Sigmoid colon (tissue), 7 donors: Measurements from ENCODE around the gene TMEM179. TPM values are rescaled to one million over a fixed set of nuclear protein-coding genes. Genes with fewer than 3 reads are reported as not detected.

Source experiments
- DNase-seq: peaks from one replicate; pipeline ENCODE4 v3.0.0-alpha.2; 2019
- H3K27ac ChIP-seq, 4 donors: fragments of 200-600 bp; sonication (generic); one replicate each; pipeline ENCODE4 v1.5.1; 2016 to 2019; ENCODE audit warnings: mild to moderate bottlenecking in 1 of 4
- H3K27me3 ChIP-seq, 3 donors: fragments of 200-600 bp; sonication (generic); one replicate each; pipeline ENCODE4 v1.5.1; 2019; ENCODE audit warnings: mild to moderate bottlenecking in 1 of 3
- H3K36me3 ChIP-seq, 4 donors: fragments of 200-600 bp; sonication (generic); one replicate each; pipeline ENCODE4 v1.5.1; 2016 to 2019
- H3K4me1 ChIP-seq, 4 donors: fragments of 200-600 bp; sonication (generic); one replicate each; pipeline ENCODE4 v1.5.1; 2017 to 2019
- H3K4me3 ChIP-seq, 4 donors: fragments of 200-600 bp; sonication (generic); one replicate each; pipeline ENCODE4 v1.5.1; 2017 to 2019; ENCODE audit warnings: mild to moderate bottlenecking in 2 of 4, moderate library complexity in 1 of 4
- H3K9me3 ChIP-seq, 4 donors: fragments of 200-600 bp in 3 of 4; sonication (generic) in 3 of 4; one replicate each; pipeline versions ENCODE4 v1.5.1 to v1.6.1; 2013 to 2019
- EP300 ChIP-seq, 4 donors: sonication (generic); formaldehyde crosslinking; IDR thresholded peaks; one replicate each; pipeline ENCODE4 v1.6.1; 2017; ENCODE audit warnings: antibody characterized with exemption in 4 of 4
- POLR2A ChIP-seq, 2 donors: fragments of 450-650 bp; IDR thresholded peaks; one replicate each; pipeline ENCODE4 v1.6.1; 2016; ENCODE audit warnings: antibody characterized with exemption in 2 of 2, mild to moderate bottlenecking in 2 of 2, moderate library complexity in 2 of 2
- POLR2AphosphoS5 ChIP-seq, 4 donors: sonication (generic); formaldehyde crosslinking; IDR thresholded peaks; one replicate each; pipeline ENCODE4 v1.6.1; 2017; ENCODE audit warnings: antibody characterized with exemption in 4 of 4
- WGBS, 2 donors: extraction: QIAGEN DNeasy Blood & Tissue Kit; methylation state at CpG; one replicate each; pipeline ENCODE4 v1.1.7; 2013; 5-methylcytosine and 5-hydroxymethylcytosine counted together
- intact Hi-C: fragments of 100-400 bp; cut with DNase I; formaldehyde crosslinking; loops from one replicate; pipeline ENCODE4 v1.15.1; 2023
- polyA plus RNA-seq, 3 donors: library from polyadenylated mRNA; stranded (reverse); fragments of 200-250 nt; gene quantifications; one replicate each; pipeline ENCODE4 v1.2.3, GENCODE V29; 2013
- total RNA-seq, 4 donors: library from RNA; depleted of rRNA; stranded (reverse); fragments of >200 nt; gene quantifications; one replicate each; pipeline ENCODE4 v1.1.0, GENCODE V29; 2016
- TF ChIP-seq, protein P1 (sequence below), 4 experiments: fragments of 450-650 bp in 3 of 4; fragments of 200-600 bp in 1 of 4; IDR thresholded peaks; one replicate each; pipeline ENCODE4 v1.5.1; 2016 to 2019; ENCODE audit warnings: antibody characterized with exemption in 4 of 4, mild to moderate bottlenecking in 3 of 4, moderate library complexity in 2 of 4
- donor health status: healthy with polysubstance abuse.
- donor health status: Bipolar disorder and iron deficiency.
- donor health status: healthy.

The TMEM179 gene
- total and polyA plus RNA-seq, 7 donors = 1.4 to 5.4 (median 4.1) TPM; not detected in 2

DNA sequence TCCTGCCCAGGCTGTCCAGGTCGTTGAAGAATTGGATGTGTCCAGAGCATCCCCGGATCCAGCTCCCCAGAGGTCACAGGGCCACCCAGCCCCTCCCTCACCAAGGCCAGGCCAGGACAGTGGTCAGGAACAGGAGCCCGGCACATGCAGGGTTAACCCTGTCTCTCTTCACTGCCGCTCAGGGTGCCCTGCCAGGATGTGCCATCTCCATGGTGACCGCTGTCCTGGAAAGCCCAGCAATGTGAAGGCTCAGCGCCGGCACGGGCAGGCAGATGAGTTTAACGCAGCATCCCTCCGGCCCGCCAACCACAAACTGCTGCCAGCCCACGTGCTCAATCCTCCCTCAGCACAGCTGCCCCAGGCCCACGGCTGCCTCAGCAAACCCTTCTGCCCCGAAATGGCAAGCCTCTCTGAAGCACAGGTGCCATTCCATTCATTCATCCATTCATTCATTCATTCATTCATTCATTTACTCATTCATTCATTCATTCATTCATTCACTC, 4.4 kb downstream of the TMEM179 start:
- H3K27ac ChIP-seq = no peak overlapping the region
- H3K4me3 ChIP-seq = no peak overlapping the region
- H3K4me1 ChIP-seq = peaks cover 0 to 7% (median 7%) of the 10 kb centered on the region in 4 donors
- 29 to 39% methylated on average over 14 of the region's 14 CpGs for WGBS, 2 donors
- peaks cover 4 to 75% (median 43%) of the 10 kb centered on the region in 3 donors for H3K27me3 ChIP-seq
- no peaks in the 10 kb centered on the region for H3K9me3 ChIP-seq
- no peak for TF ChIP-seq EP300 (IDR thresholded peaks at IDR 0.05)
- TF ChIP-seq, protein P1, sequence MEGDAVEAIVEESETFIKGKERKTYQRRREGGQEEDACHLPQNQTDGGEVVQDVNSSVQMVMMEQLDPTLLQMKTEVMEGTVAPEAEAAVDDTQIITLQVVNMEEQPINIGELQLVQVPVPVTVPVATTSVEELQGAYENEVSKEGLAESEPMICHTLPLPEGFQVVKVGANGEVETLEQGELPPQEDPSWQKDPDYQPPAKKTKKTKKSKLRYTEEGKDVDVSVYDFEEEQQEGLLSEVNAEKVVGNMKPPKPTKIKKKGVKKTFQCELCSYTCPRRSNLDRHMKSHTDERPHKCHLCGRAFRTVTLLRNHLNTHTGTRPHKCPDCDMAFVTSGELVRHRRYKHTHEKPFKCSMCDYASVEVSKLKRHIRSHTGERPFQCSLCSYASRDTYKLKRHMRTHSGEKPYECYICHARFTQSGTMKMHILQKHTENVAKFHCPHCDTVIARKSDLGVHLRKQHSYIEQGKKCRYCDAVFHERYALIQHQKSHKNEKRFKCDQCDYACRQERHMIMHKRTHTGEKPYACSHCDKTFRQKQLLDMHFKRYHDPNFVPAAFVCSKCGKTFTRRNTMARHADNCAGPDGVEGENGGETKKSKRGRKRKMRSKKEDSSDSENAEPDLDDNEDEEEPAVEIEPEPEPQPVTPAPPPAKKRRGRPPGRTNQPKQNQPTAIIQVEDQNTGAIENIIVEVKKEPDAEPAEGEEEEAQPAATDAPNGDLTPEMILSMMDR (IDR thresholded peaks at IDR 0.05) = no peak
- no peak for TF ChIP-seq POLR2AphosphoS5 (IDR thresholded peaks at IDR 0.05)
- no peak for TF ChIP-seq POLR2A (IDR thresholded peaks at IDR 0.05)
- DNase-seq = no peak
- intact Hi-C loops = no loop called here
- no peaks in the 10 kb centered on the region for H3K36me3 ChIP-seq

DNA sequence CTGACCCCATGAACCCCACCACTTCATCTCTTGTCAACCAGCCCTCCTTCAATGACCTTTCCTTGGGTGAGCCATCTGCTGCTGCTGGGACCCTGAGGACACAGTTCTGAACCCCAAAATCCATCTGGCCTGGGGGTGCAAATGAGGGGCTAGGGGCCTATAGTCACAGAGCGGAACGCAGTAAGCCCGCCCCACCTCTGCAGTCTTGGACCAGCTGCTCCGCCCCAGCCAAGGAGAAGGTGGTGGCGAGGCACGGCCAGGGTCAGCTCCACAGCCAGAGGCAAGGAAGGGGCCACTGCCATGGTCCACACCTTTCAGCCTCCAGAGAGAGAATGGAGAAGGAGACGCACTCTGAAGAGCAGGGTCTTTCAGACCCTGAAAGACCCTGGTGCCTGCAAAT, 5.1 kb downstream of the TMEM179 start:
- no peaks in the 10 kb centered on the region for H3K36me3 ChIP-seq
- no peak for TF ChIP-seq POLR2AphosphoS5 (IDR thresholded peaks at IDR 0.05)
- no peak for TF ChIP-seq EP300 (IDR thresholded peaks at IDR 0.05)
- TF ChIP-seq, protein P1 (IDR thresholded peaks at IDR 0.05) = no peak
- no peak for TF ChIP-seq POLR2A (IDR thresholded peaks at IDR 0.05)
- DNase-seq = no peak
- H3K4me1 ChIP-seq = peaks cover 0 to 6% (median 5%) of the 10 kb centered on the region in 4 donors
- H3K27ac ChIP-seq = no peak overlapping the region
- no peaks in the 10 kb centered on the region for H3K9me3 ChIP-seq
- peaks cover 0 to 67% (median 38%) of the 10 kb centered on the region in 3 donors for H3K27me3 ChIP-seq
- 82 to 94% methylated on average over 7 of the region's 7 CpGs for WGBS, 2 donors
- intact Hi-C loops = no loop called here
- H3K4me3 ChIP-seq = no peak overlapping the region

DNA sequence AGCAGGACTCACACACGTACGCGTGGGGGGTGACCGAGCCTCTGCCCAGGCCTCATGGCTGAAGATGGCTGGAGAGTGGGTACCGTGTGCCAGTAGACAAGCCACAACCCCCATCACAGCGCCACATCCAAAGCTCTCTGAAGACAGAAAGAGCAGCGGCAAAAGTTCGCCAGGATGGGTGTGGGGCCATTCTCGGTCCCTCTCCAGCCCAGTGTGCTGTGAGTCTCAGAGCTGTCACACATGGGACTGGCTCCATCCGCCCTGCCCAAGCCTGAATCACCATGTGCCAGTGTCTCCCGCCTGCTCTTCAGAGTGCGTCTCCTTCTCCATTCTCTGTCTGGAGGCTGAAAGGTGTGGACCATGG, 5.7 kb downstream of the TMEM179 start:
- peaks cover 0 to 62% (median 32%) of the 10 kb centered on the region in 3 donors for H3K27me3 ChIP-seq
- TF ChIP-seq POLR2AphosphoS5 (IDR thresholded peaks at IDR 0.05) (no peak), EP300 (IDR thresholded peaks at IDR 0.05) (no peak), POLR2A (IDR thresholded peaks at IDR 0.05) (no peak)
- TF ChIP-seq, protein P1 (IDR thresholded peaks at IDR 0.05) = no peak
- 88 to 92% methylated on average over 12 of the region's 12 CpGs for WGBS, 2 donors
- no peak for DNase-seq
- intact Hi-C loops = no loop called here
- H3K27ac ChIP-seq = no peak overlapping the region
- no peaks in the 10 kb centered on the region for H3K36me3 ChIP-seq
- H3K9me3 ChIP-seq = no peaks in the 10 kb centered on the region
- H3K4me3 ChIP-seq = no peak overlapping the region
- peaks cover 0 to under 1% (median 0%) of the 10 kb centered on the region in 4 donors for H3K4me1 ChIP-seq

DNA sequence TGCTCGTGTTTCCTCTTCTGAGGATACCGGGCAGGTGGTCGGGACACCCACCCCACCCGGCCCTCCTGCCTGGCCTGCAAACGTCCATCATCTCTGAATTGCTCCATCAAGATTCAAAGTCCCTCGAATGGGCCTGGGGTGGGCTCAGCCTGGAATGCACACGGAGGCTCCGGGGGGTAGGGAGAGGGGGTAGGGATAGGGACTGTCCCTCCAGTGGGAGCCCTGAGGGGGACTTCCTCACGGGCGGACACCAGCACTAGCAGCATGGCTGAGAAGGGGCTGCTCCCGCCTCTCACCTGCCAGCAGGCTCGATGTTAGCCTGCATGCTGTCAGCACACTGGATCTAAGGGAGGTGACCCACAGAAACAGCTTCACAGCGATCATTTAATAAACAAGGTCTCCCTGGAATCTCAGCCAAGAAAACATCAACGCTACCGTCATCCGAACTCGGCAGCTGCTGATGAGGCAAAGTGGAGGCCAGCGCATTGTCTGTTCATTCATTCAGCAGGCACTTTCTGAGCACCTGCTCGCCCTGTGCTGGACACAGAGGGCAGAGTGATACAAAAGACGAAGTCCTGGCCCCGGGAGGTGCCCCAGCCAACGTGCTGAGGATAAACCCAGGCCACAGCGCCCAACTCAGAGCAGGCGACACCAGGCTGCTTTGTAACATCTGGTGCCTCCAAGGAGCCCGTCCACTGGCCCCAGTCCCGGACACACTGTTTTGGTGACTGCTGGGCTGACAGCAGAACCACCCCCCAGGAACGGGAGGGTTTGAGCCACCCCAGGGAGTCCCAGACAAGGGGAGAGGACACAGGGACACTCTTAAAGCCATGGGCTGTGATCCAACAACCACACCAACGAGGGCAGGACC, 6.3 kb downstream of the TMEM179 start:
- H3K4me1 ChIP-seq = no peaks in the 10 kb centered on the region
- no peaks in the 10 kb centered on the region for H3K36me3 ChIP-seq
- TF ChIP-seq EP300 (IDR thresholded peaks at IDR 0.05) = no peak
- no peak for TF ChIP-seq POLR2A (IDR thresholded peaks at IDR 0.05)
- TF ChIP-seq, protein P1 (IDR thresholded peaks at IDR 0.05) = no peak
- WGBS, 2 donors = 58 to 70% methylated on average over 28 of the region's 28 CpGs
- intact Hi-C loops = no loop called here
- H3K4me3 ChIP-seq = no peak overlapping the region
- peaks cover 0 to 55% (median 26%) of the 10 kb centered on the region in 3 donors for H3K27me3 ChIP-seq
- no peaks in the 10 kb centered on the region for H3K9me3 ChIP-seq
- H3K27ac ChIP-seq = no peak overlapping the region
- no peak for DNase-seq
